HG02763 (cell line): Measurements from ENCODE around the gene MREG.

Experiments
- ATAC-seq: cut with Tn5 transposase; IDR thresholded peaks from one replicate; pipeline ENCODE4 v1.9.1; 2021; ENCODE audit warnings: mild to moderate bottlenecking, moderate library complexity; ENCODE audit not compliant: unreplicated experiment

The MREG gene

GRCh38 chr2:215920244-215921100 is 92.9 kb downstream of the MREG start:
- ATAC-seq: peak; percentile 54

GRCh38 chr2:215919624-215920243 is 93.6 kb downstream of the MREG start:
- no peak for ATAC-seq

- ATAC-seq: no peak
Observed at GRCh38 chr2:215918901-215919599, 94.3 kb downstream of the MREG start.

- ATAC-seq: peak; percentile 75
Observed at GRCh38 chr2:215917953-215918620, 95.3 kb downstream of the MREG start.

- no peak for ATAC-seq
Observed at GRCh38 chr2:215915441-215915840, 97.9 kb downstream of the MREG start.

GRCh38 chr2:215914777-215915165 is 98.6 kb downstream of the MREG start:
- ATAC-seq: no peak

- no peak for ATAC-seq
Observed at GRCh38 chr2:215914054-215914776, 99.1 kb downstream of the MREG start.

- no peak for ATAC-seq
Observed at GRCh38 chr2:215912299-215912842, 101.0 kb downstream of the MREG start.

GRCh38 chr2:215911301-215912085 is 101.9 kb downstream of the MREG start:
- no peak for ATAC-seq

GRCh38 chr2:215910180-215910579 is 103.2 kb downstream of the MREG start:
- ATAC-seq: no peak

GRCh38 chr2:215907147-215907546 is 106.2 kb downstream of the MREG start:
- ATAC-seq: no peak

GRCh38 chr2:215906458-215906857 is 106.9 kb downstream of the MREG start:
- ATAC-seq: no peak

- no peak for ATAC-seq
Observed at GRCh38 chr2:215905691-215906090, 107.7 kb downstream of the MREG start.

GRCh38 chr2:215904101-215904500 is 109.2 kb downstream of the MREG start:
- ATAC-seq: no peak

- ATAC-seq: no peak
Observed at GRCh38 chr2:215903203-215903602, 110.1 kb downstream of the MREG start.

GRCh38 chr2:215901796-215902195 is 111.6 kb downstream of the MREG start:
- no peak for ATAC-seq

- ATAC-seq: peak; percentile 44
Observed at GRCh38 chr2:215900843-215901242, 112.5 kb downstream of the MREG start.

- no peak for ATAC-seq
Observed at GRCh38 chr2:215900203-215900611, 113.1 kb downstream of the MREG start.
